ENCODE measurements around the gene AFAP1L2.

- TF ChIP-seq CTCF (IDR thresholded peaks at IDR 0.05): no peak
- TF ChIP-seq EZH2 (IDR thresholded peaks at IDR 0.05; ENCODE audit: borderline replicate concordance, insufficient read depth, low read depth, low read length, poor library complexity, severe bottlenecking): no peak
These were observed 98.0 kb downstream of the AFAP1L2 start for GRCh38 chr10:114306116-114306973.
